Smooth muscle cell (in vitro differentiated cells): ENCODE results near the gene TMEM254. TPM values are rescaled to one million over a fixed set of nuclear protein-coding genes. Genes with fewer than 3 reads are reported as not detected.

Experiments
- DNase-seq: peaks from one replicate; lab custom pipeline; 2025; ENCODE audit not compliant: unreplicated experiment; lab: John Stamatoyannopoulos, UW
- H2AFZ ChIP-seq: fragments of 200-600 bp; sonication (generic); 2 replicates; pipeline ENCODE4 v1.6.0; 2016; ENCODE audit warnings: antibody characterized with exemption, low read depth, mild to moderate bottlenecking
- H3F3A ChIP-seq: fragments of 200-600 bp; sonication (generic); 2 replicates; pipeline ENCODE4 v1.6.0; 2017; ENCODE audit warnings: antibody characterized with exemption, low read depth
- H3K27ac ChIP-seq: fragments of 200-600 bp; sonication (generic); 2 replicates; pipeline ENCODE4 v1.5.1; 2016; ENCODE audit warnings: low read depth, mild to moderate bottlenecking
- H3K27me3 ChIP-seq: fragments of 200-600 bp; sonication (generic); 2 replicates; pipeline ENCODE4 v1.6.1; 2016; ENCODE audit warnings: low read depth, mild to moderate bottlenecking
- H3K36me3 ChIP-seq: fragments of 200-600 bp; sonication (generic); 2 replicates; pipeline ENCODE4 v1.5.1; 2016; ENCODE audit warnings: low read depth
- H3K4me1 ChIP-seq: fragments of 200-600 bp; sonication (generic); 2 replicates; pipeline ENCODE4 v1.5.1; 2016; ENCODE audit warnings: low read depth
- H3K4me2 ChIP-seq: fragments of 200-600 bp; sonication (generic); 2 replicates; pipeline ENCODE4 v1.6.0; 2016; ENCODE audit warnings: mild to moderate bottlenecking
- H3K4me3 ChIP-seq: fragments of 200-600 bp; sonication (generic); 2 replicates; pipeline ENCODE4 v1.5.1; 2016; ENCODE audit warnings: mild to moderate bottlenecking
- H3K79me2 ChIP-seq: fragments of 200-600 bp; sonication (generic); 2 replicates; pipeline ENCODE4 v1.6.0; 2016; ENCODE audit warnings: low read depth, mild to moderate bottlenecking
- H3K9ac ChIP-seq: fragments of 200-600 bp; sonication (generic); 2 replicates; pipeline ENCODE4 v1.6.0; 2016; ENCODE audit warnings: low read depth
- H3K9me3 ChIP-seq: fragments of 200-600 bp; sonication (generic); replicated peaks from 2 replicates; pipeline ENCODE4 v1.5.1; 2016; ENCODE audit warnings: low read depth
- H4K20me1 ChIP-seq: fragments of 200-600 bp; sonication (generic); 2 replicates; pipeline ENCODE4 v1.6.0; 2016; ENCODE audit warnings: low read depth
- CTCF ChIP-seq: fragments of 200-600 bp; sonication (generic); IDR thresholded peaks from 2 replicates; pipeline ENCODE4 v1.5.1; 2017; ENCODE audit warnings: borderline replicate concordance, mild to moderate bottlenecking, antibody characterized with exemption; ENCODE audit not compliant: insufficient read depth, poor library complexity, severe bottlenecking
- WGBS: methylation state at CpG from one replicate; pipeline ENCODE4 v1.1.7; 2016; ENCODE audit warnings: low lambda C conversion rate; 5-methylcytosine and 5-hydroxymethylcytosine counted together
- polyA plus RNA-seq: library from polyadenylated mRNA; unstranded; fragments of >200 nt; fragmentation: Nextera tagmentation; extraction: Ambion mirVana; gene quantifications from 2 replicates; pipeline ENCODE4 v1.2.1, GENCODE V29; 2016
- total RNA-seq: library from RNA; depleted of rRNA; stranded (reverse); fragments of >200 nt; gene quantifications from 2 replicates; pipeline ENCODE4 v1.2.3, GENCODE V29; 2014

TMEM254 gene
- total and polyA plus RNA-seq, 2 experiments from 2014 or later = 34.6 to 42.1 TPM

DNA sequence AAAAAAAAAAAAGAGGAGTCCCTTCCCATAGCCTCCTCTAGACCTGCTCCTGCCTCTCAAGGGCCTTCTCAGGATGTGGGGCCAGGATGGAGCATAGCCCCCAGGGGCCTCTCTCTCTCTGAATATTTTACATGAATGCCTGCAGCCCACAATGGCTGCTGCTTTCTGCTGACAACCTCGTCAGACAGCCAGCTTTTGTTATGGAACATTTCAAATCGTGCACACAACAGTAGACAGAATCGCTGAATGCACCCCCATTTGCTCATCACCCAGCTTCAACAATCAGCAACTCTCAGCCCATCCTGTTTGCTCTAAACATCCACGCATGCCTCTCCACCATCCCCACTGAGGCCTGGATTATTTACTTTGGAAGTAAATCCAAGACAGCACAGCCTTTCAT, 59.5 kb downstream of the TMEM254 start:
- no peak for DNase-seq
- Histone ChIP-seq H3K36me3 (no peaks in the 10 kb centered on the region), H3K27ac (peak overlapping the region; percentile 60), H3K79me2 (no peaks in the 10 kb centered on the region), H3K4me1 (no peaks in the 10 kb centered on the region), H3K4me3 (no peak overlapping the region), H3K27me3 (no peaks in the 10 kb centered on the region), H3K9me3 (no peaks in the 10 kb centered on the region), H4K20me1 (no peaks in the 10 kb centered on the region), H3K4me2 (no peak overlapping the region), H2AFZ (no peak overlapping the region), H3K9ac (no peak overlapping the region), H3F3A (no peaks in the 10 kb centered on the region)
- TF ChIP-seq CTCF = no peak
- 63% methylated on average over 4 of the region's 4 CpGs for WGBS

DNA sequence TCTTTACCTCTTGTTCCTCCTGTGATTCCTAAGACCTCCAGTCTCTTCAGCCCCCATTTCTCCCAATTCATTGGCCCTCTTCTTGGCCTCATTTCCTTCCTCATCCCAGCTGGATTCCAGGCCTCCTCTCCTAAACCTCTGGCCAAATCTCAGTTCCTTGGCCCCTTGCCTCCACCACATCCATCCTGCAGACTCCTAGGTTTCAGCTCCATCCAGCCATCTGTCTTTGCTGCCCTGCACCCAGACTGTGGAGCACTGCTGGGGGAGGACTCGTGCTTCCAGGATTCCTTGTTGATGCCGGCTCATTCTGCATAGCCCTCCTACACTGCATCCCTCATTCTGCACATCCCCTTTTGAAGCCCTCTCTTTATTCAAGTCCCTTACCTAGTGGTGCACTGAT, 60.8 kb downstream of the TMEM254 start:
- Histone ChIP-seq H3K4me2 (no peak overlapping the region), H3K27ac (no peak overlapping the region), H4K20me1 (no peaks in the 10 kb centered on the region), H3K4me1 (no peaks in the 10 kb centered on the region), H3K9me3 (no peaks in the 10 kb centered on the region), H3K27me3 (no peaks in the 10 kb centered on the region), H3F3A (no peaks in the 10 kb centered on the region), H2AFZ (no peak overlapping the region), H3K36me3 (no peaks in the 10 kb centered on the region), H3K9ac (no peak overlapping the region), H3K4me3 (no peak overlapping the region), H3K79me2 (no peaks in the 10 kb centered on the region)
- DNase-seq = no peak
- no peak for TF ChIP-seq CTCF
- 88% methylated on average over 2 of the region's 2 CpGs for WGBS

DNA sequence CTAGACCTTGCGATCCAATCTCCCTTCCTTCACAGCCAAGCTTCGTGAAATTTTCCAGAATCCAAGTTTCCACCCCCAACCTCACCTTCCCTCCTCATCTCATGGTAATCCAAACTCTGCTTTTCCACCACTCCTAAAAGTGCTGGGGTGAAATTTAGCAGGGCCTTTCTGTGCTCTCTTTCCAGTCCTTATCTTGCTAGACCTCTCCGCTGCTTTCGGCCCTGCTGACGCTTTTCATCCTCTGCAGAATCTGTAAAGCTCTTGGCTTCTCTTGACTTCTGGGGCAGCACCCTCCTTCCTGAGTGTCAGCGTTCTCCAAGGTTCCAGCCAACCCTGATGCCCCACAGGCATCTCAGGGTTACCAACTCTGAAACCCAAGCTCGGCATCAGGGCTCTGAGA, 61.8 kb downstream of the TMEM254 start:
- no peak for DNase-seq
- no peak overlapping the region for H3K4me3 ChIP-seq
- TF ChIP-seq CTCF = no peak

DNA sequence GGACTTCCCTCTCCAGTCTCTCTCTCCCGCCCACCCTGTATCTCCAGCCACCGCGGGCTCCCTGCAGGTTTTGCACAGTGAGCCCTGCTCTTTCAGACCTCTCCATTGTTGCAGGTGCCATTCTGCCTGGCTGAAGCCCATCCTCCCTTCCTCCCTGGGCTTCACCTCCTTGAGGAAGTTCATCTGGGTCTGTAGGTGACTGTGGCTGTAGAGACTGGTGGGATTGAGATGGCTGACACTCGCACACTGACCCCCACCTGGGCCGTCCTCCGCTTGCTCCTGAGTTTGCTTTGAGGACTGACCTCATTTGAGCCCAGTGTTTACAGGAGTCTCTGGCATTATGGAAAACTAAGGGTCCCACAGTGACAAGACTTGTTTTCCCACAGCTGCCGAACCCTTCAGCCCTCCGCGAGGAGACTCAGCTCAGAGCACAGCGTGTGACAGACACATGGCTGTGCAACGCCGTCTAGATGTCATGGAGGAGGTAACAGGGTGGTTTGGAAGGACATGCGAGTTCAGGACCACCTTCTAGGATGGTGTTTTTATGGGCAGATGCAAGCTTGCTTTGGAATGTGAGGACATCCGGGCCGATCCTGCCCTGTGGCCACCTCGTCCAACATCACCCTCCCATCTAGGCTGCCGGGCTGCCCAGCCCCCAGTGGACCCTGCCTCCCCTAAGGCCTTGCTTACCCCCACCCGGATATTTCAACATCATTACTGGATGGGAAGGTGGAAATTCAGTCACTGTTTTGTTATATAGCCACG, 63.4 kb downstream of the TMEM254 start:
- DNase-seq = no peak
- TF ChIP-seq CTCF = no peak
- H4K20me1 ChIP-seq = no peaks in the 10 kb centered on the region
- H3K4me1 ChIP-seq = no peaks in the 10 kb centered on the region
- H3K4me3 ChIP-seq = no peak overlapping the region
- no peak overlapping the region for H3K4me2 ChIP-seq
- no peaks in the 10 kb centered on the region for H3K36me3 ChIP-seq
- H2AFZ ChIP-seq = no peak overlapping the region
- H3K27ac ChIP-seq = no peak overlapping the region
- no peak overlapping the region for H3K9ac ChIP-seq
- no peaks in the 10 kb centered on the region for H3K9me3 ChIP-seq
- 89% methylated on average over 19 of the region's 19 CpGs for whole genome bisulfite sequencing
- H3F3A ChIP-seq = no peaks in the 10 kb centered on the region
- H3K79me2 ChIP-seq = no peaks in the 10 kb centered on the region
- no peaks in the 10 kb centered on the region for H3K27me3 ChIP-seq

More for the DNA sequence above, 61.8 kb downstream of the TMEM254 start:
- Histone ChIP-seq H3K27ac (no peak overlapping the region), H3F3A (no peaks in the 10 kb centered on the region), H3K79me2 (no peaks in the 10 kb centered on the region), H3K27me3 (no peaks in the 10 kb centered on the region), H4K20me1 (no peaks in the 10 kb centered on the region), H3K9ac (no peak overlapping the region), H3K4me1 (no peaks in the 10 kb centered on the region), H3K4me2 (no peak overlapping the region), H3K36me3 (no peaks in the 10 kb centered on the region), H2AFZ (no peak overlapping the region), H3K9me3 (no peaks in the 10 kb centered on the region)
- 90% methylated on average over 7 of the region's 7 CpGs for WGBS
